Pancreas (tissue), 10 donors: Measurements from ENCODE around the gene LAMA5. TPM values are rescaled to one million over a fixed set of nuclear protein-coding genes. Genes with fewer than 3 reads are reported as not detected.

Experiments
- ATAC-seq, 4 donors: fragments of 200-7000 bp; cut with Tn5 transposase; one replicate each; pipeline versions ENCODE4 v1.8.0 to v1.9.1; 2020; ENCODE audit warnings: mild to moderate bottlenecking in 4 of 4, moderate library complexity in 4 of 4
- DNase-seq, 6 donors: peaks; one replicate each; pipeline ENCODE4 v3.0.0-alpha.2; 2020
- FAIRE-seq: peaks from 2 replicates; lab custom pipeline; 2012; peaks lifted over from hg19 to GRCh38; lab: Jason Lieb, UNC
- H3K27ac ChIP-seq, 4 donors: fragments of 200-600 bp; sonication (generic); 1 replicate in 3 of 4; 2 replicates in 1 of 4; pipeline versions ENCODE4 v1.5.0 to v1.8.0; 2020
- H3K27me3 ChIP-seq, 4 donors: fragments of 200-600 bp; one replicate each; pipeline ENCODE4 v1.8.0; 2021
- H3K36me3 ChIP-seq, 3 donors: fragments of 200-600 bp; sonication (generic) in 1 of 3; one replicate each; pipeline versions ENCODE4 v1.5.0 to v1.8.0; 2020 to 2021
- H3K4me1 ChIP-seq, 3 donors: fragments of 200-600 bp; one replicate each; pipeline ENCODE4 v1.8.0; 2021
- H3K4me3 ChIP-seq, 4 donors: fragments of 200-600 bp; sonication (generic) in 2 of 4; one replicate each; pipeline versions ENCODE4 v1.5.0 to v1.8.0; 2020 to 2021
- H3K9me3 ChIP-seq, 4 donors: fragments of 200-600 bp; one replicate each; pipeline ENCODE4 v1.8.0; 2021
- CTCF ChIP-seq, 4 donors: fragments of 200-600 bp; sonication (generic) in 3 of 4; IDR thresholded peaks; one replicate each; pipeline versions ENCODE4 v1.5.0 to v1.8.0; 2021; ENCODE audit warnings: antibody characterized with exemption in 4 of 4
- WGBS, 2 donors: extraction: QIAGEN DNeasy Blood & Tissue Kit; methylation state at CpG; one replicate each; pipeline ENCODE4 v1.1.7; 2013; 5-methylcytosine and 5-hydroxymethylcytosine counted together
- intact Hi-C, 3 donors: fragments of 100-400 bp; cut with DNase I; formaldehyde crosslinking; loops; one replicate each; pipeline versions ENCODE4 v1.11.1 to v1.14.2; 2022
- polyA plus RNA-seq, 2 donors: library from polyadenylated mRNA; stranded (reverse); fragments of 200-250 nt; gene quantifications; one replicate each; pipeline ENCODE4 v1.2.3, GENCODE V29; 2013
- total RNA-seq, 6 donors: library from RNA; stranded (reverse); fragmentation: NEBNext Ultra II Directional in 4 of 6; extraction: Animal tissue kit (Norgen Biotek cat#: 25700) in 4 of 6; gene quantifications; one replicate each; pipeline versions ENCODE4 v1.2.1 to v1.2.4, GENCODE V29; 2021 to 2023
- donor health status: healthy with polysubstance abuse.
- donor health status: DM: no; HTN: no; CAD: no; lungs with moderate emphysema.
- donor health status: DM: no; HTN: no; CAD: no.
- donor health status: control.
- donor health status: control.
- donor health status: Bipolar disorder and iron deficiency.
- donor health status: DM: yes; HTN: yes; CAD: no.
- donor health status: DM: no; HTN: no; CAD: no.
- donor health status: DM: no; HTN: no; CAD: no.
- donor health status: DM: yes; HTN: yes; CAD: no.

Gene LAMA5
- total and polyA plus RNA-seq, 8 donors = 43.6 to 344 (median 62.2) TPM

GRCh38 chr20:62326959-62327725 lies 40.0 kb downstream of the LAMA5 start:
- Histone ChIP-seq H3K9me3 (no peaks in the 10 kb centered on the region), H3K36me3 (peaks cover 0 to 50% (median 3%) of the 10 kb centered on the region in 3 donors), H3K4me3 (no peak overlapping the region), H3K27ac (no peak overlapping the region), H3K27me3 (no peaks in the 10 kb centered on the region), H3K4me1 (no peaks in the 10 kb centered on the region)
- FAIRE-seq (no peak), ATAC-seq (no peak), DNase-seq (peak in 1 of 6 donors; percentile 70)
- intact Hi-C loops = no loop called here
- no peak for TF ChIP-seq CTCF (IDR thresholded peaks at IDR 0.05)
- 88 to 89% methylated on average over 28 to 30 of the region's 30 CpGs for WGBS, 2 donors

- no peak for FAIRE-seq
- no peak for ATAC-seq
- 93 to 97% methylated on average over 14 of the region's 14 CpGs for WGBS, 2 donors
Observed at GRCh38 chr20:62326559-62326958, 40.6 kb downstream of the LAMA5 start.

GRCh38 chr20:62325172-62325905 lies 41.8 kb downstream of the LAMA5 start:
- Histone ChIP-seq H3K9me3 (no peaks in the 10 kb centered on the region), H3K4me3 (no peak overlapping the region), H3K4me1 (no peaks in the 10 kb centered on the region), H3K36me3 (peaks cover 0 to 39% (median 3%) of the 10 kb centered on the region in 3 donors), H3K27me3 (no peaks in the 10 kb centered on the region), H3K27ac (no peak overlapping the region)
- WGBS, 2 donors = 89% methylated on average over 14 of the region's 14 CpGs
- TF ChIP-seq CTCF (IDR thresholded peaks at IDR 0.05) = no peak
- FAIRE-seq = no peak
- DNase-seq = peak in 1 of 6 donors; percentile 48
- intact Hi-C loops = no loop called here
- ATAC-seq = no peak

More at GRCh38 chr20:62326559-62326958, 40.6 kb downstream of the LAMA5 start:
- TF ChIP-seq CTCF (IDR thresholded peaks at IDR 0.05) = no peak
- Histone ChIP-seq H3K27ac (no peak overlapping the region), H3K4me1 (no peaks in the 10 kb centered on the region), H3K4me3 (no peak overlapping the region), H3K36me3 (peaks cover 0 to 44% (median 3%) of the 10 kb centered on the region in 3 donors), H3K9me3 (no peaks in the 10 kb centered on the region), H3K27me3 (no peaks in the 10 kb centered on the region)
- DNase-seq = peak in 2 of 6 donors; percentile 26 to 58
- intact Hi-C loops = no loop called here

GRCh38 chr20:62323980-62324906 lies 42.9 kb downstream of the LAMA5 start:
- no peak overlapping the region for H3K27ac ChIP-seq
- intact Hi-C loops = no loop called here
- ATAC-seq = no peak
- 83 to 86% methylated on average over 24 to 25 of the region's 25 CpGs for WGBS, 2 donors
- H3K4me3 ChIP-seq = no peak overlapping the region
- H3K36me3 ChIP-seq = peaks cover 0 to 35% (median 3%) of the 10 kb centered on the region in 3 donors
- no peak for TF ChIP-seq CTCF (IDR thresholded peaks at IDR 0.05)
- no peak for FAIRE-seq
- no peaks in the 10 kb centered on the region for H3K27me3 ChIP-seq
- H3K4me1 ChIP-seq = no peaks in the 10 kb centered on the region
- H3K9me3 ChIP-seq = no peaks in the 10 kb centered on the region
- DNase-seq = peak in 2 of 6 donors; percentile 37 to 59
